Measurements from ENCODE around the gene RHOV. TPM values are rescaled to one million over a fixed set of nuclear protein-coding genes. Genes with fewer than 3 reads are reported as not detected.

RHOV gene
- total RNA-seq, 1 experiment from 2014 or later, result 6.0 TPM

DNA sequence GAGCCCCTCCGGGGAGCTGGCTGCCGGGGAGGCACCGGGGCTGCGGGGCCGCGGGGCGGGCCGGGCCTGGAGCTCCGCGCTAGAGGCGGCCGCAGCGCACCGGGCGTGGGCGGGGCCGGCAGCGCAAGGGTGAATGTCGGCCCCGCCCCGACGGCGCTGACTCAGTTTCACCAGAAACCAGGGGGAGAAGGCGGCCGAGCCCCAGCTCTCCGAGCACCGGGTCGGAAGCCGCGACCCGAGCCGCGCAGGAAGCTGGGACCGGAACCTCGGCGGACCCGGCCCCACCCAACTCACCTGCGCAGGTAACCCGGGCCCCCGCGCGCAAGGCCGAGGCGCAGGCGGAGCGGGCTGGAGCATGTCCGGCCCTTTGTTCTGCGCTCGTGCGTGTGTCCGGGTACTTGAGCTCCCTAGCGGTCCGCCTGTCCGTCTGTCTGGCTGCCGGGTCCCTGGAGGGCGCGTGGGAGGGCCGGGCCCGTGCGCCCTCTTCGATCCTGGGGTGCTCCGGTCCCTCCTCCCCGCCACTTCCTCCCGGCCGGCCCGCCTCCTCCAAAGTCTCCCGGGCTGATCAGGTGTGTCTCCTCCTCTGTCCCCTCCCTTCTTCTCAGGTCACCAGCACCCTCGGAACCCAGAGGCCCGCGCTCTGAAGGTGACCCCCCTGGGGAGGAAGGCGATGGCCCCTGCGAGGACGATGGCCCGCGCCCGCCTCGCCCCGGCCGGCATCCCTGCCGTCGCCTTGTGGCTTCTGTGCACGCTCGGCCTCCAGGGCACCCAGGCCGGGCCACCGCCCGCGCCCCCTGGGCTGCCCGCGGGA is 29.9 kb downstream of the RHOV start, which contains the start of gene SPINT1:
TSS of gene SPINT1 (plus strand) at position 164 of the 811 bp plus-strand sequence. CDS start at position 671, 507 bp downstream.
- Histone ChIP-seq H3K27ac (ENCODE audit: low read depth, low read length) (peak within 1 kb of the TSS; percentile 93), H3K4me3 (replicated peaks in 1 of 2; ENCODE audit: low read depth in 1 of 2, low read length in 2 of 2) (peak within 1 kb of the TSS; percentile 79 to 95), H3K9me2 (ENCODE audit: insufficient read depth) (no peaks in the 10 kb centered on the region), H3K36me3 (ENCODE audit: control insufficient read depth in 1 of 2, insufficient read depth in 2 of 2, low read length in 2 of 2) (peaks cover 0 to 4% of the 10 kb centered on the region in 2 experiments; a peak in 1 of 4 replicates), H3K79me2 (ENCODE audit: insufficient read depth, low read length) (peaks cover 51% of the 10 kb centered on the region), H2AFZ (ENCODE audit: low read depth, low read length, poor library complexity, severe bottlenecking) (no peak within 1 kb of the TSS), H4K20me1 (ENCODE audit: insufficient read depth) (no peaks in the 10 kb centered on the region; the same call in 1 of the 2 replicates), H3K27me3 (ENCODE audit: insufficient read depth, low read length) (no peaks in the 10 kb centered on the region), H3K9me3 (ENCODE audit: control insufficient read depth in 1 of 2, insufficient read depth in 1 of 2, low read depth in 1 of 2, low read length in 2 of 2) (no peaks in the 10 kb centered on the region), H3K9ac (ENCODE audit: low read length) (peak within 1 kb of the TSS; percentile 77), H3K4me1 (ENCODE audit: control insufficient read depth in 1 of 2, insufficient read depth in 2 of 2, low read length in 2 of 2) (peaks cover 37 to 50% of the 10 kb centered on the region in 2 experiments), H3K4me2 (ENCODE audit: low read length) (peak within 1 kb of the TSS; percentile 99)
- RAD21 ChIA-PET (ENCODE audit: low non-redundant PET in 1 of 2, low total read pairs in 2 of 2, uncharacterized antibody in 2 of 2, unreplicated experiment in 2 of 2), result interaction anchor here (0.7 to 1.2 kb wide), 2 partner anchors 11 to 50 kb away, joined by 3 to 5 read pairs; partner anchors contain the start of gene VPS18 (in 1 of the 2)
- BruUV-seq (replicated peaks), result no TSS peak
- CTCF ChIA-PET, result interaction anchor here (0.7 to 5.2 kb wide), 7 partner anchors 11 to 61 kb away, joined by 3 to 61 read pairs (median 5); partner anchors contain the start of gene VPS18
- DNase-seq (ENCODE audit: low read depth, low spot score) (no peak), ATAC-seq (peak; percentile 69)
- POLR2A ChIA-PET, result interaction anchor here (0.9 to 1.4 kb wide), 3 partner anchors 9 to 59 kb away, joined by 3 to 10 read pairs (median 4); no protein-coding TSS in a partner anchor
- intact Hi-C loops (cut with micrococcal nuclease), result loop anchor here (2.0 kb wide), 1 partner anchor 57 kb away; no protein-coding TSS in a partner anchor
- TF ChIP-seq, protein P1, sequence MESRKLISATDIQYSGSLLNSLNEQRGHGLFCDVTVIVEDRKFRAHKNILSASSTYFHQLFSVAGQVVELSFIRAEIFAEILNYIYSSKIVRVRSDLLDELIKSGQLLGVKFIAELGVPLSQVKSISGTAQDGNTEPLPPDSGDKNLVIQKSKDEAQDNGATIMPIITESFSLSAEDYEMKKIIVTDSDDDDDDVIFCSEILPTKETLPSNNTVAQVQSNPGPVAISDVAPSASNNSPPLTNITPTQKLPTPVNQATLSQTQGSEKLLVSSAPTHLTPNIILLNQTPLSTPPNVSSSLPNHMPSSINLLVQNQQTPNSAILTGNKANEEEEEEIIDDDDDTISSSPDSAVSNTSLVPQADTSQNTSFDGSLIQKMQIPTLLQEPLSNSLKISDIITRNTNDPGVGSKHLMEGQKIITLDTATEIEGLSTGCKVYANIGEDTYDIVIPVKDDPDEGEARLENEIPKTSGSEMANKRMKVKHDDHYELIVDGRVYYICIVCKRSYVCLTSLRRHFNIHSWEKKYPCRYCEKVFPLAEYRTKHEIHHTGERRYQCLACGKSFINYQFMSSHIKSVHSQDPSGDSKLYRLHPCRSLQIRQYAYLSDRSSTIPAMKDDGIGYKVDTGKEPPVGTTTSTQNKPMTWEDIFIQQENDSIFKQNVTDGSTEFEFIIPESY (IDR thresholded peaks at IDR 0.05; ENCODE audit: extremely low read depth, insufficient replicate concordance, low read length), result no peak
- TF ChIP-seq, protein P2, sequence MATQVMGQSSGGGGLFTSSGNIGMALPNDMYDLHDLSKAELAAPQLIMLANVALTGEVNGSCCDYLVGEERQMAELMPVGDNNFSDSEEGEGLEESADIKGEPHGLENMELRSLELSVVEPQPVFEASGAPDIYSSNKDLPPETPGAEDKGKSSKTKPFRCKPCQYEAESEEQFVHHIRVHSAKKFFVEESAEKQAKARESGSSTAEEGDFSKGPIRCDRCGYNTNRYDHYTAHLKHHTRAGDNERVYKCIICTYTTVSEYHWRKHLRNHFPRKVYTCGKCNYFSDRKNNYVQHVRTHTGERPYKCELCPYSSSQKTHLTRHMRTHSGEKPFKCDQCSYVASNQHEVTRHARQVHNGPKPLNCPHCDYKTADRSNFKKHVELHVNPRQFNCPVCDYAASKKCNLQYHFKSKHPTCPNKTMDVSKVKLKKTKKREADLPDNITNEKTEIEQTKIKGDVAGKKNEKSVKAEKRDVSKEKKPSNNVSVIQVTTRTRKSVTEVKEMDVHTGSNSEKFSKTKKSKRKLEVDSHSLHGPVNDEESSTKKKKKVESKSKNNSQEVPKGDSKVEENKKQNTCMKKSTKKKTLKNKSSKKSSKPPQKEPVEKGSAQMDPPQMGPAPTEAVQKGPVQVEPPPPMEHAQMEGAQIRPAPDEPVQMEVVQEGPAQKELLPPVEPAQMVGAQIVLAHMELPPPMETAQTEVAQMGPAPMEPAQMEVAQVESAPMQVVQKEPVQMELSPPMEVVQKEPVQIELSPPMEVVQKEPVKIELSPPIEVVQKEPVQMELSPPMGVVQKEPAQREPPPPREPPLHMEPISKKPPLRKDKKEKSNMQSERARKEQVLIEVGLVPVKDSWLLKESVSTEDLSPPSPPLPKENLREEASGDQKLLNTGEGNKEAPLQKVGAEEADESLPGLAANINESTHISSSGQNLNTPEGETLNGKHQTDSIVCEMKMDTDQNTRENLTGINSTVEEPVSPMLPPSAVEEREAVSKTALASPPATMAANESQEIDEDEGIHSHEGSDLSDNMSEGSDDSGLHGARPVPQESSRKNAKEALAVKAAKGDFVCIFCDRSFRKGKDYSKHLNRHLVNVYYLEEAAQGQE (IDR thresholded peaks at IDR 0.05; ENCODE audit: low read depth), result no peak
- TF ChIP-seq POLR2AphosphoS5 (IDR thresholded peaks at IDR 0.05; ENCODE audit: low read depth, low read length) (peak; percentile 89), FOSL1 (IDR thresholded peaks at IDR 0.05; ENCODE audit: low read depth) (no peak), ZFX (IDR thresholded peaks at IDR 0.05) (peak; percentile 87), SP1 (IDR thresholded peaks at IDR 0.05; ENCODE audit: low read depth) (no peak), POLR2A (IDR thresholded peaks at IDR 0.05; ENCODE audit: borderline replicate concordance, extremely low read depth, insufficient read depth, insufficient read length) (no peak), RAD21 (IDR thresholded peaks at IDR 0.05; ENCODE audit: low read depth) (no peak), ZNF274 (IDR thresholded peaks at IDR 0.05; ENCODE audit: low read depth, low read length) (no peak), EGR1 (IDR thresholded peaks at IDR 0.05; ENCODE audit: low read depth) (no peak), JUND (IDR thresholded peaks at IDR 0.05) (no peak), YY1 (IDR thresholded peaks at IDR 0.05; ENCODE audit: extremely low read depth, insufficient replicate concordance, low read depth, low read length) (peak; percentile 5), CBX3 (IDR thresholded peaks at IDR 0.05; ENCODE audit: low read depth) (no peak), SRF (IDR thresholded peaks at IDR 0.05; ENCODE audit: low read depth) (no peak), ELF1 (IDR thresholded peaks at IDR 0.05; ENCODE audit: borderline replicate concordance, low read depth) (no peak), SIN3A (IDR thresholded peaks at IDR 0.05; ENCODE audit: low read depth) (no peak), TCF7L2 (IDR thresholded peaks at IDR 0.05; ENCODE audit: borderline replicate concordance, extremely low read depth, insufficient read depth, insufficient read length) (peak; percentile 22), CEBPB (IDR thresholded peaks at IDR 0.05; ENCODE audit: low read depth) (no peak), EZH2phosphoT487 (IDR thresholded peaks at IDR 0.05; ENCODE audit: borderline replicate concordance) (no peak)
- TF ChIP-seq, protein P3, sequence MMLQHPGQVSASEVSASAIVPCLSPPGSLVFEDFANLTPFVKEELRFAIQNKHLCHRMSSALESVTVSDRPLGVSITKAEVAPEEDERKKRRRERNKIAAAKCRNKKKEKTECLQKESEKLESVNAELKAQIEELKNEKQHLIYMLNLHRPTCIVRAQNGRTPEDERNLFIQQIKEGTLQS (IDR thresholded peaks at IDR 0.05), result no peak
- TF ChIP-seq, protein P4, sequence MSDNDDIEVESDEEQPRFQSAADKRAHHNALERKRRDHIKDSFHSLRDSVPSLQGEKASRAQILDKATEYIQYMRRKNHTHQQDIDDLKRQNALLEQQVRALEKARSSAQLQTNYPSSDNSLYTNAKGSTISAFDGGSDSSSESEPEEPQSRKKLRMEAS (IDR thresholded peaks at IDR 0.05), result no peak
